ENCODE results near the gene COCH.
"Not testable (repeated sequence)": the region's sequence is repeated elsewhere in the genome, so short reads cannot be mapped to it uniquely, and the experiment has no call there.

Gene COCH

DNA sequence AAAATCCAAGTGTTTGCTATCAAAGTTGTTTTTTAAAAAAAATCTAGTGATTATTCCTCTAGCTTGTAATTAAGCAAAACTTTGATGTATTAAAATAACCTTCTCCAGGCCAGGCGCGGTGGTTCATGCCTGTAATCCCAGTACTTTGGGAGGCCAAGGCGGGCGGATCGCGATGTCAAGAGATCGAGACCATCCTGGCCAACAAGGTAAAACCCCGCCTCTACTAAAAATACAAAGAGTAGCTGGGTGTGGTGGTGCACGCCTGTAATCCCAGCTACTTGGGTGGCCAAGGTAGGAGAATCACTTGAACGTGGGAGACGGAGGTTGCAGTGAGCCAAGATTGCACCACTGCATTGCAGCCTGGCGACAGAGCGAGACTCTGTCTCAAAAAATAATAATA is 59.6 kb downstream of the COCH start:
- not testable (repeated sequence) for DNase-seq

DNA sequence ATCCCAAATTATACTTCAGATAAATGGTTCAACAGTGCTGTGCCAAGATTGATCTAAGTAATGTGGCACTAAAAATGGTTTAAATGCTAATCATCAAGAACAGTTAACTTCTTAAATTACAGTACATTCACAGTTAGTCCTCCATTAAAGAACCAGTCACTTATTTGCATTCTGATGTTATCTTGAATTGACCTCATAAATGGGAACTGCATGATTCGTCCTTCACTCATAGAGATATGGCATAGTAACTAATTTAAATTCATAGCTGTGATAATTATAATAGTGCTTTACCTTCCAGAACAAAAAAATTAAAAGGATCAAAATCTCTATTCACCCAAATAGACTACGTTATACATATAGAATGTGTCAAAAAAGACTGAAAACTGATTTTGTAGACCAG is 61.1 kb downstream of the COCH start:
- no peak for DNase-seq

DNA sequence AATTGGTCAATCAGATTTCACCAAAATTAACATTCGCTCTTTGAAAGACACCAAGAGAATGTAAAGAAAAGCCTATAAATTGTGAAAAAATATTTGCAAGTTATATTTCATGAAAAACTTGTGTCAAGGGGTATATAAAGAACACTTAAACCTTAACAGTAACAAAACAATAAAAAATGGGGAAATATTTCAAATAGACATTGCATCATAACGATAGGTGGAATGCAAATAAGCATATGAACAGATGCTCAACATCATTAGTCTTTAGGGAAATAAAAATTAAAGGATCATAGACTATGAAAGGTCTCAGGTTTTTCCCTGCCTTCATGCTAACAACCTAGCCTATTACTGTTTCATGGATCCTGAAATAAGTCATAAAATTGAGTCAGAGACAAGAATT is 64.3 kb downstream of the COCH start:
- no peak for DNase-seq
